NK-92 (cell line): ENCODE measurements around the gene CLIP2.
"Not testable (repeated sequence)": the region's sequence is repeated elsewhere in the genome, so short reads cannot be mapped to it uniquely, and the experiment has no call there.

Source experiments
- DNase-seq: peaks from one replicate; lab custom pipeline; 2025; ENCODE audit not compliant: unreplicated experiment; lab: John Stamatoyannopoulos, UW

Gene CLIP2

GRCh38 chr7:74401137-74401859 lies 112.1 kb downstream of the CLIP2 start:
- DNase-seq = no peak

GRCh38 chr7:74402668-74403067 lies 113.5 kb downstream of the CLIP2 start:
- DNase-seq = not testable (repeated sequence)

- DNase-seq = no peak
Measured at GRCh38 chr7:74403521-74404387, 114.5 kb downstream of the CLIP2 start.

- DNase-seq = no peak
Measured at GRCh38 chr7:74404388-74404700, 115.1 kb downstream of the CLIP2 start.

- no peak for DNase-seq
Measured at GRCh38 chr7:74404741-74405140, 115.5 kb downstream of the CLIP2 start.

DNA sequence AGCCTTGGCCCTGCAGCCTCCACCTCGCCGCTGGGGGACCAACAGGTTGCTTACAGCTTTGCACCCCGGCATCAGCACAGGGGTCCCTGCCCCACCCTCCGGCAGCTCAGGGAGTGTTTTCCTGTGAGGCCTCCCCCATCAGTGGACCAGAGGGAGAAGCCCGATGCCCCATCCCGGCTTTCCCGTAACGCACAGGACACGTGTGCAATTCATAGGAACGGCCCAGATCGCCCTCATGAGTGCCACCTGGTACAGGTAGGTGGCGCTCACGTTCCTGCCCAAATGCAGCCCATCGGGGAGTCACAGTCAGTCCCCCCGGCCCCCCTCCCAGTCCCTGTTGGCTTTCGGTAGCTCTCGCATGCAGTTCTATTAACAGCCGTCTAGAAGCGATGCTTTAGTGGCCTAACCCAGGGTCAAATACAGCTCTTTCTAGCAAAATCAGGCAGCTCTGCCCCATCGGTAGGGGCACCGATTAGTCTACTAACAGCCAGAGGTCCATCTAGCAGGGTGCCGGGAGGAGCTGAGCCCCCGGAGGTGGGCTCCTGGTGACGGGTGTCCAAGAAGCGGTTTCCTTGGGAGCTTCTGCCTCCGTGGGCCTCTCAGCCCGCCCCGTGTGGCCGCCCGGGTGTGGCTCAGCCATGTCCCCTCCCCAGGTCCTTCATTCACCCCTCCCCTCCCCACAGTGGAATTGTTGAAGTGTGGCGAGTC lies 116.1 kb downstream of the CLIP2 start:
- no peak for DNase-seq

- no peak for DNase-seq
Measured at GRCh38 chr7:74405899-74406512, 116.8 kb downstream of the CLIP2 start.

DNA sequence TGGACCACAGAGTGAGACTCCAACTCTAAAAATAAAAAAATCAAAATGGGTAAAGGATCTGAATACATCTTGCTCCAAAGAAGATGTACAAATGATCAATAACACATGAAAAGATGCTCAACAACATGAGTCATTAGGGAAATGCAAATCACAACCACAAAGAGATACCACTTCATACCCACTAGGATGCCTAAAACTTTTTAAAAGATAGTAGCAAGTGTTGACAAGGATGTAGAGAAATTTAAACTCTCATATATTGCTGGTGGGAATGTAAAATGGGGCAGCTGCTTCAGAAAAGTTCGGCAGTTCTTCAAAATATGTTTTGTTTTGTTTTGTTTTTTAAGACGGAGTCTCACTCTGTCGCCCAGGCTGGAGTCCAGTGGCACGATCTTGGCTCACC lies 118.8 kb downstream of the CLIP2 start:
- no peak for DNase-seq

DNA sequence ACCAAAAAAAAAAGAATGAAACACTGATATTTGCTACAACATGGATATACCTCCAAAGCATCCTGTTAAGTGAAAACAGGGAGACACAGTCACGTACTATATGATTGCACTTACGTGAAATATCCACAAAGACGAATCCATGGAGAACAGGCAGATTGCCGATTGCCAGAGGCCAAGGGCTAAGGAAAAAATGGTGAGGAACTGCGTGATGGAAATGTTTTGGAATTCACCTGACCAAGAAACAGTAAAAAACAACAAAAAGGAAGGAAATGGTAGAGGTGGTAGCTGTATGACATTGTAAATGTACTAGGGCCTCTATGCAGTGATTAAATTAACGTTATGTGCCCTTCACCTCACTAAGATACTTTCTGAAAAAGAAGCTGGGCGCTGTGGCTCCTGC lies 120.4 kb downstream of the CLIP2 start:
- no peak for DNase-seq

DNA sequence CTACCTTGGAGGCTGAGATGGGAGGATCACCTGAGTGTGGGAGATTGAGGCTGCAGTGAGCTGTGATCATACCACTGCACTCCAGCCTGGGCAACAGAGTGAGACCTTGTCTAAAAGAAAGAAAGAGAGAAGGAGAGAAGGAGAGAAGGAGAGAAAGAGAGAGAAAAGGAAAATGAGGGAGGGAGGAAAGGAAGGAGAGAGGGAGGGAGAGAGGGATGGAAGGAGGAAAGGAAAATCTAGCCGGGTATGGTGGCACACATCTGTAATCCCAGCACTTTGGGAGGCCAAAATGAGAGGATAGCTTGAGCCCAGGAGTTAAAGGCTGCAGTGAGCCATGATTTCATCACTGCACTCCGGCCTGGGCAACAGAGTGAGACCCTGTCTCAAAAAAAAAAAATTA lies 121.6 kb downstream of the CLIP2 start:
- no peak for DNase-seq

DNA sequence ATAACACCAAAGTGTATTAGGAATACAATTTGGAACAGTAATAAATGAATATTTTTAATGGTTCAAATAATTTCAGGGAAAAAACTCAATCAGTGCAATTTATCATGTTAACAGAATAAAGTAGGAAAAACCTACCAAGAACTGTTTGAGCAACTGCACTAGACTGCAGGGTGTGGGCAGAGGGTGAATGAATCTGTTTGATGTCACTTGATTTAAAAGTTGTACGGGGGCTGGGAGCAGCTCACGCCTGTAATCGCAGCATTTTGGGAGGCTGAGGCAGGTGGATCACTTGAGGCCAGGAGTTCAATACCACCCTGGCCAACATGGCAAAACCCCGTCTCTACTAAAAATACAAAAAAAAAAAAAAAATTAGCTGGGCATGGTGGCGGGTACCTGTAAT lies 122.4 kb downstream of the CLIP2 start:
- not testable (repeated sequence) for DNase-seq

GRCh38 chr7:74412056-74412455 lies 122.8 kb downstream of the CLIP2 start:
- no peak for DNase-seq

- DNase-seq = no peak
Measured at GRCh38 chr7:74412603-74413002, 123.4 kb downstream of the CLIP2 start.

GRCh38 chr7:74414595-74415333 lies 125.6 kb downstream of the CLIP2 start:
- not testable (repeated sequence) for DNase-seq

DNA sequence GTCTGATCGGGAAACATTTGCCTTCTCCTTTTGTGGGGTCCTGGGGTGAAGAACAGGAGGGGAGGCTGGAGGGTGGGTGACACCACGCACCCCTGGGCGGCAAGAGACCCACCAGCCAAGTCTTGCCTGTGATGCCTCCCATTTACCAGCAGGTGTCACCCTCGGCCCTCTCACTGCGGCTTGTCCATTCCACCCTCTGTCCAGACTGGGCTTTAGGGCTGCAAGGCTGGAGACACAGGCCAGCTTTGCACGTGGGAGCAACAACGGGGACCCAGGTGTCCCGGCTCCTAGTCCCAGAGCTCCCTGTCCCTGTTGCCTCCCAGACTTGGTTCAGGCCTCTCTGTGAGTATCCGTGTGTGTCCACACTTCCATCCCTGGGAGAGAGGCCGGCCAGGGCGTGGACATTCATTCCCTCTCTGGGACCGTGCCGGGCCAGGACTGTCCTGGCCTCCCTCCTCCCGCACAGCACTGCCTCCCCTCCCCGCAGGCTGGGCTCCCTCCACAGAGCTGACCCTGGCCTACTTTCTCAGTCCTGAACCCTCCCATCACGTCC lies 128.3 kb downstream of the CLIP2 start:
- no peak for DNase-seq

- no peak for DNase-seq
Measured at GRCh38 chr7:74418076-74418475, 128.9 kb downstream of the CLIP2 start.

DNA sequence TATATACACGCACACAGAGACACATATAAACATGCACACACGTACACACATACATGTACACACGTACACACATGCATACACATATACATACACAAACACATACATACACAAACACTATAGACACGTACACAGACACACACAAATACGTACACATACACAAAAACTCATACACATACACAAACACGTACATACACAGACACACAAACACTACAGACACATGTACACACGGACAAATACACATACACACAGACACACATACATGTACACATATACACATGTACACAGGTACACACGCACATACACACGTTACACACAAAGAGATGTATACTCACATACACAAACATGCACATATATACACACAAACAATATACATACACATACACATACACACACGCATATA lies 129.3 kb downstream of the CLIP2 start:
- no peak for DNase-seq

- DNase-seq = not testable (repeated sequence)
Measured at GRCh38 chr7:74419232-74419631, 130.0 kb downstream of the CLIP2 start.

GRCh38 chr7:74420006-74420405 lies 130.8 kb downstream of the CLIP2 start:
- DNase-seq = no peak

GRCh38 chr7:74424291-74424880 lies 135.2 kb downstream of the CLIP2 start:
- DNase-seq = no peak
